Stomach (tissue), 9 donors: ENCODE measurements around the gene PGRMC2. TPM values are rescaled to one million over a fixed set of nuclear protein-coding genes. Genes with fewer than 3 reads are reported as not detected.
A peak's percentile ranks its signal among the peaks of the same experiment; 100 is the strongest.

Experiments
- DNase-seq, 2 donors: peaks; one replicate each; pipeline versions ENCODE4 v3.0.0 to v3.0.0-alpha.2; 2013 to 2019
- H3K27ac ChIP-seq, 5 donors: fragments of 200-600 bp in 4 of 5; sonication (generic) in 4 of 5; one replicate each; pipeline ENCODE4 v1.5.1; 2013 to 2019; ENCODE audit warnings: mild to moderate bottlenecking in 1 of 5, moderate library complexity in 1 of 5
- H3K27me3 ChIP-seq, 3 donors: fragments of 200-600 bp; sonication (generic); one replicate each; pipeline ENCODE4 v1.5.1; 2017 to 2019; ENCODE audit warnings: mixed run types in 1 of 3
- H3K36me3 ChIP-seq, 4 donors: fragments of 200-600 bp; sonication (generic); 1 replicate in 3 of 4; 2 replicates in 1 of 4; pipeline ENCODE4 v1.5.1; 2016 to 2019
- H3K4me1 ChIP-seq, 4 donors: fragments of 200-600 bp; sonication (generic); one replicate each; pipeline ENCODE4 v1.5.1; 2016 to 2019
- H3K4me3 ChIP-seq, 4 donors: fragments of 200-600 bp; sonication (generic) in 3 of 4; one replicate each; pipeline ENCODE4 v1.5.1; 2016 to 2019; ENCODE audit warnings: mild to moderate bottlenecking in 1 of 4
- H3K9me3 ChIP-seq, 4 donors: fragments of 200-600 bp; sonication (generic); one replicate each; pipeline ENCODE4 v1.5.1; 2016 to 2019
- CTCF ChIP-seq, 7 experiments: fragments of 450-650 bp in 4 of 7; fragments of 200-600 bp in 3 of 7; sonication (generic) in 3 of 7; IDR thresholded peaks; one replicate each; pipeline ENCODE4 v1.5.1; 2016 to 2019; ENCODE audit warnings: antibody characterized with exemption in 7 of 7, control low read depth in 2 of 7, mild to moderate bottlenecking in 1 of 7
- EP300 ChIP-seq: sonication (generic); formaldehyde crosslinking; IDR thresholded peaks from one replicate; pipeline ENCODE4 v1.6.1; 2017; ENCODE audit warnings: antibody characterized with exemption
- POLR2A ChIP-seq, 4 donors: fragments of 450-650 bp; IDR thresholded peaks; one replicate each; pipeline ENCODE4 v1.6.1; 2016; ENCODE audit warnings: antibody characterized with exemption in 4 of 4, control low read depth in 2 of 4, mild to moderate bottlenecking in 1 of 4, moderate library complexity in 1 of 4
- POLR2AphosphoS5 ChIP-seq, 3 donors: sonication (generic); formaldehyde crosslinking; IDR thresholded peaks; one replicate each; pipeline ENCODE4 v1.6.1; 2016; ENCODE audit warnings: antibody characterized with exemption in 3 of 3
- whole genome bisulfite sequencing, 5 donors: extraction: QIAGEN DNeasy Blood & Tissue Kit in 3 of 5; methylation state at CpG; one replicate each; pipeline versions ENCODE4 v1.1.5 to v1.1.7; 2013 to 2018; 5-methylcytosine and 5-hydroxymethylcytosine counted together
- intact Hi-C: fragments of 100-400 bp; cut with DNase I; formaldehyde crosslinking; loops from one replicate; pipeline ENCODE4 v1.15.1; 2023; ENCODE audit warnings: low total_unique reads
- polyA plus RNA-seq, 3 donors: library from polyadenylated mRNA; stranded (reverse); fragments of 200-250 nt; gene quantifications; one replicate each; pipeline ENCODE4 v1.2.3, GENCODE V29; 2013
- total RNA-seq, 5 donors: library from RNA; depleted of rRNA; stranded (reverse); fragments of >200 nt; gene quantifications; one replicate each; pipeline versions ENCODE4 v1.1.0 to v1.2.3, GENCODE V29; 2014 to 2016
- donor health status: healthy with polysubstance abuse.
- donor health status: Bipolar disorder and iron deficiency.
- donor health status: healthy.

PGRMC2 gene
- total and polyA plus RNA-seq, 8 donors = 7.2 to 101 (median 38.6) TPM

- TF ChIP-seq POLR2A (IDR thresholded peaks at IDR 0.05) (no peak), EP300 (no peak)
- 49 to 72% (median 62%) methylated on average over 2 of the region's 2 CpGs for WGBS, 5 donors
- peaks cover 0 to 4% (median 0%) of the 10 kb centered on the region in 4 donors for H3K4me1 ChIP-seq
- H3K36me3 ChIP-seq = no peaks in the 10 kb centered on the region
- no peaks in the 10 kb centered on the region for H3K9me3 ChIP-seq
- H3K4me3 ChIP-seq = no peak overlapping the region
- intact Hi-C loops = no loop called here
- H3K27me3 ChIP-seq = no peaks in the 10 kb centered on the region
- no peak overlapping the region for H3K27ac ChIP-seq
- no peak for DNase-seq
These were observed 7.6 kb upstream of the PGRMC2 start for GRCh38 chr4:128295255-128295654.

GRCh38 chr4:128294464-128294863 lies 6.9 kb upstream of the PGRMC2 start:
- Histone ChIP-seq H3K4me1 (peaks cover 0 to 4% (median under 1%) of the 10 kb centered on the region in 4 donors), H3K36me3 (no peaks in the 10 kb centered on the region), H3K27ac (no peak overlapping the region), H3K4me3 (no peak overlapping the region), H3K27me3 (no peaks in the 10 kb centered on the region), H3K9me3 (no peaks in the 10 kb centered on the region)
- peak in 1 of 2 donors; percentile 49 for DNase-seq
- intact Hi-C loops = no loop called here
- 30 to 47% (median 43%) methylated on average over 3 of the region's 3 CpGs for WGBS, 5 donors
- TF ChIP-seq POLR2AphosphoS5 (IDR thresholded peaks at IDR 0.05) = no peak
- TF ChIP-seq POLR2A (IDR thresholded peaks at IDR 0.05) = no peak
- no peak for TF ChIP-seq EP300
- no peak for TF ChIP-seq CTCF (IDR thresholded peaks at IDR 0.05)

- intact Hi-C loops = no loop called here
- Histone ChIP-seq H3K4me1 (peaks cover 0 to 12% (median 7%) of the 10 kb centered on the region in 4 donors), H3K9me3 (no peaks in the 10 kb centered on the region), H3K27me3 (no peaks in the 10 kb centered on the region), H3K27ac (no peak overlapping the region), H3K4me3 (no peak overlapping the region), H3K36me3 (no peaks in the 10 kb centered on the region)
- 72 to 86% (median 84%) methylated on average over 2 of the region's 2 CpGs for WGBS, 5 donors
- DNase-seq = no peak
- no peak for TF ChIP-seq POLR2AphosphoS5 (IDR thresholded peaks at IDR 0.05)
These were observed 4.7 kb upstream of the PGRMC2 start for GRCh38 chr4:128292349-128292748.

GRCh38 chr4:128291096-128291495 lies 3.5 kb upstream of the PGRMC2 start:
- no peak overlapping the region for H3K4me3 ChIP-seq
- no peak for DNase-seq
- no peak for TF ChIP-seq EP300
- no peak for TF ChIP-seq POLR2AphosphoS5 (IDR thresholded peaks at IDR 0.05)
- no peak for TF ChIP-seq POLR2A (IDR thresholded peaks at IDR 0.05)
- no peak for TF ChIP-seq CTCF (IDR thresholded peaks at IDR 0.05)
- H3K9me3 ChIP-seq = no peaks in the 10 kb centered on the region
- WGBS, 5 donors = 93 to 95% (median 94%) methylated on average over 2 of the region's 2 CpGs
- H3K36me3 ChIP-seq = no peaks in the 10 kb centered on the region
- intact Hi-C loops = no loop called here
- H3K4me1 ChIP-seq = peaks cover 0 to 19% (median 11%) of the 10 kb centered on the region in 4 donors
- H3K27ac ChIP-seq = no peak overlapping the region
- no peaks in the 10 kb centered on the region for H3K27me3 ChIP-seq

- Histone ChIP-seq H3K9me3 (no peaks in the 10 kb centered on the region), H3K27me3 (no peaks in the 10 kb centered on the region), H3K4me3 (no peak overlapping the region), H3K4me1 (peaks cover 1 to 25% (median 16%) of the 10 kb centered on the region in 4 donors), H3K27ac (no peak overlapping the region), H3K36me3 (no peaks in the 10 kb centered on the region)
- 91 to 97% (median 91%) methylated on average over 3 of the region's 3 CpGs for WGBS, 5 donors
- intact Hi-C loops = no loop called here
- TF ChIP-seq CTCF (IDR thresholded peaks at IDR 0.05) = no peak
- TF ChIP-seq POLR2AphosphoS5 (IDR thresholded peaks at IDR 0.05) = no peak
- no peak for TF ChIP-seq POLR2A (IDR thresholded peaks at IDR 0.05)
- no peak for TF ChIP-seq EP300
- DNase-seq = no peak
These were observed 2.9 kb upstream of the PGRMC2 start for GRCh38 chr4:128290526-128290925.
